GM18868 (cell line): ENCODE measurements around the gene RIOK2.
"Not testable (repeated sequence)": the region's sequence is repeated elsewhere in the genome, so short reads cannot be mapped to it uniquely, and the experiment has no call there.

Experiments used
- ATAC-seq: cut with Tn5 transposase; IDR thresholded peaks from one replicate; pipeline ENCODE4 v1.9.1; 2021; ENCODE audit warnings: mild to moderate bottlenecking, moderate library complexity; ENCODE audit not compliant: unreplicated experiment

RIOK2 gene

DNA sequence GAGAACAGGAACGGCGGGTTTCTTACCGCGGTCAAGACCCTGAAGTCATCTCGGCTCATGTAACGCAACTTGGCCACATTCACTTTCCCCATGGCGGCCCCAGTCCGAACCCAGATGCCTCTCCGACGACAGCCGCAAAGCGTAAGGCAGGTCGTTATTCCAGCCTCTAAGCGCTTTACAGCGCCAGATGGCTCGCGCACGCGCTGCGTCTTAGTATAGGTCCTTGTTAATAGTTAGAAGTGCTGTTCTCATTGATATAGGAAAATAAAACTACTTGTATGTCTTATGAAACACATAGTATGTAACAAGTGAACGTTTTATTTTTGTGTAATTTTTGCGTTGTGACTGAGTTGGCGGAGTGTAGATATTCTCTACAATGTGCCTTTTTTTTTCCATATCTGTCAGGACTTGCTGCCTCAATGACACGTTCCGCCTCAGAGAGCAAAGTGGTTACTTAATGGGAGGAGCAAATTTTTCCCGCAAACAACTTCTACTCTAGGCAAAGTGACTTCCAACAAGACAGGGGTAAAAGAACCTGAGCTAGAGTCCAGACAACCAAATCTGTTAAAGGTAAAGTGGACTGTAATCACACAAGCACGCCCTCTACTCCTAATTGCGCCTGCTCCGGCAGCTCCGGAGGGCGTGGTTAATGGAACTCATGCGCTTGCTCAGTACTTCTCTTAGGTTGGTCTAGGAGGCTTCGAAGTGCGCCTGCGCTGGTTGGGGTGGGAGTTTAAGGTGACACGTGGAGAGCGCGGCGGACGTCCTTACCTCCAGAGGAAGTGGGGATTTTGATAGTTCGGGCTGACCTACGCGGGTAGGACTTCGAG, at the start of gene RIOK2:
TSS of gene RIOK2 (minus strand) at position 148 of the 830 bp plus-strand sequence. CDS start at position 92, 56 bp downstream.
- ATAC-seq = peak; percentile 92

DNA sequence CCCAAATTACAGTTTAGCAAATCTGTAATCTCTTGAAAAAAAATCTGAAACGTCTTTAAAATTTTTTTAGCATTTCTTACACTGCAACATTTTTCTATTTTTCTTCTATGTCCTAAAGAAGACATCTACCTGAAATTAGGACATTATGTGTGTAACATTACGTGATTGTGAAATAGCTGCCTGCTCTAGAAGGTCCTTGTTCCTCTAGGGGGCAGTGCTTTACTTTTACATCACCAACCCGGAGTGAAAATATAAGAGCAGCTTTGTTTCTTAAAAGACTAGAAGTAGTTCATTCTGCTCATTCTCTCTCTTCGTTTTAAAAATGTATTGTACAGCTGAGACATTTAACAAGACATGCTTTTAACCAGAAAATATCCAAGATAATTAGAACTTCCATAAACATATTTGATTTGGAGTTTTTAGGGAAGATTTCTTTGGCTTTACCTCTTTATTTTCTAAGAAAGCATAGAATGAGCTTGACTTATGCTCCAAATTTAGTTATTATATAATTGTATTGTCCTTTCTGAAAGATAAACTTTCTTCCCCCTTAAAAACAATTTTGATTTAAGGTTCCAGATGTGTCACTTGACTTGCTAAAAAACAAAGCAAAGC, 48.1 kb upstream of the RIOK2 start:
- ATAC-seq = peak; percentile 97

DNA sequence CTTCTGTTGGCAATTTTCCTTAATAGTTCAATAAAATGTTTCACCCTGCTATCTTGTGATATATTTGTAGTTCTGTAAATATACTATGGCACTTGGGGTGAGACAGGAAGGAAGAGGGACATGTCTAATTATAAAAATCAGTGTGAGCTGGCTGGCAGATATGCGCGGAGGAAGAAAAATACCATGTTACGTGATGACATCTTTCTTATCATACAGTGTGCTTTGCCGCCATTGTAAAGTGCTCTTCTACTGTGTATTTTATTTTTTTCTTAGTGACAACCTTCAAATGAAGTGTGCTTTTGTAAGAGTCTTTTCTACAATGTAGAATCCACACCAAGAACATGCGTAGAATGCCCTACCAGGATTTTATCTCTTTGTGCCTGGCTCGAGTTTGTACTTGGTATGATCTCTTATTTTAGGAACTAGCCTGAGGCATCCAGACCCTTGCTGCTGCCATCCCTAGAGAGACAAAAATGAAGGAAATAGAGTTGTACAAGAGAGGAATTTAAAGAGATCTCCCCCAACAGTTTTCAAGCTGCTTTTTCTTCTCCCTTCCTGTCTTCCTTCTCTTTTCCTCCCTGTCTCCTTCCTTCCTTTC, 46.7 kb upstream of the RIOK2 start:
- no peak for ATAC-seq

DNA sequence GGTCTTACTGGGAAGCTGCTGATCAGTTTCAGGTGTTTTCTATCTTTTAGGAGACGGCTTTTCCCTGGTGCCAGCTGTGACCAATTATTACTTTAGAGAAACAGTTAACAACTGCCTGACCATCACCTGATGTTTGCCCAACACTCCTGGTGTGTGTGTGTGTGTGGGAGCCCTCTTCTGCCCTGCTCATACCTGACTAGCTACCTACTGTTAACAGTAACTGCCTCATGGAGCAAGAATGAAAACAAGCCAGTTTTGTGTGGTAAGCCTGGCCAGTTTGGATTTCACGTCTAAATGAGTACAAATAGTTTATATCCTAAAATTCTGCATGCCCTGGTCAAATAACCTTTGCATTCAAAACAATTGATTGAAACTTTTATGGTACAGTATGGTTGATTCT, 46.1 kb upstream of the RIOK2 start:
- no peak for ATAC-seq

DNA sequence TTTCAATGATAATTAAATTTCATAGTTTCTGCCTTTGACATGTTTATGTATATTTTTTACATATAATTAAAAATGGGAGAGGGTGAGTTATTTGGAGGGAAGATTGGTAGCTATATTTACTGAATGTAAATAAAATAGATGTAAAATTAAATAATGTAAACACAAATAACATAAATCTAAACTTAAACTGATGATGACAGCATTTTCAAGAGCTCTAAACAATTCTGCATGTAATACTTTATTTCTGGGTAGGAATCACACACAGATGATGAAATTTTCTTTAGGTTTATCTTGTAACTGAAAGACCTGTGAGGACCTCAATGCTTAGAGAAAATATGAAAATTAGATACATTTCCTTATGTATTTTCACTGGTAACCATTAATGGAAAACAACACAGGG, 42.2 kb upstream of the RIOK2 start:
- ATAC-seq = no peak

DNA sequence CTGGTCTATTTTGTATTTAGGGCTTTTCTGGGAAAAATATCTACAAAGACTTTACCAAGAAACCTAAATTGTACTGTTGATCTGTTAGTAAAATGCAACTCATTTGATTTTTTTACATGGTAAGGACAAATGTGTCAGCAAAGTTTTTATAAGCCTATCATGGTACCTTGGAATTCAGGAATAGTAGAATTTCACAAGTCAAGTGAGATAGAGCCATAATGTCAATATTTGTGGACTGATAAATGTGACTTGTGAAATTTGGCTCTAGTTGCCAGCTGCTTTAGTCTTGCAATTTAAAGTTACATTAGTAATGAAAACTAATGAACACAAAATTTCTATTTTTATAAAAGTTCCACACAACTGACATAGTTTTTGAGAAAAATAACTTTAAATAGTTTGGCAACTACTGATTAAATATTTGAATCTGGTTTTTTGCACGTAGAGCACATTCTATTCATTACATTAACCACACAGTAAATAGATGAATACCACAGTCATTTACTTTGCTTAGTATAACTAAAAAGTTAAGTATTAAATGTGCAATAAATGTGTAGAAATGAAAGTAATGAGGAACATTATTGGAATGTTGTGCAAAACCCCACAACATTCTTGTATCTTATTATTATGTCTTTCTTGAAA, 41.2 kb upstream of the RIOK2 start:
- ATAC-seq = no peak

DNA sequence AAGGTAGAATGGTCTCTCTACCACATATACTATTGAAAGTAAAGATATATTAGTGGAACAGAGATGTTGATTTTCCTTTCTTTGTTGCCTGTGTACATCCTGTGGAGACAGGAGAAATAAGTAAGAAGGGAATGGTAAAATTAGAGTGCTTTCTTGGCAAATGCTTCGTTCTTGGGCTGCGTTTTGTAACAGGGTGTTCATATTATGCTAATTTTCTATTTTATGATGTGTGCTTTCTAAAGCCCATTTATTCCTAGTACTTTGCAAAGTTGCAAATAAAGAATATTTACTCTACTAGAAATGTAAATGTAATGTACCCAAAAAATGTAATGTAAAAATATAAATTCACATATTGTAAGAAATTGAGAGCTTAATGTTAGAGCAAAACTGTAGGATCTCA, 40.5 kb upstream of the RIOK2 start:
- ATAC-seq = no peak

DNA sequence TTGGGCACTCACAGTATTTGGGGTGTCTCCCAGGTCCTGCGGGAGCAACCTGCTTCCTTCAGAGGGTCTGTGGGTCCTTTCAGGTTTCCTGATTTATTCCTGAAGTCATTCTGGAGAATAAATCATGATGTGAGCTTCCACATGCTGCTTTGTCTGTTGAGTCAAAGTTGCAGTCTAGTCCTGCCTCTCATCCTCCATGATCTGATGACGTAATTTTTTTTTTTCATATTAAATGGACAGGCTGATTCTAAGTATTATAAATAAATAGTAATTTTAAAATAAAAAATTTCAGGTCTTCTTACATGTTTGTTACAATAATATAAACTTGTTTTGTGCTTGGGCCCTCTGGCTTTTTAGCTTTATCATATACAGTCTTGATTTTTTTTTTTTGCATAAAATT, 26.3 kb upstream of the RIOK2 start:
- ATAC-seq = no peak

DNA sequence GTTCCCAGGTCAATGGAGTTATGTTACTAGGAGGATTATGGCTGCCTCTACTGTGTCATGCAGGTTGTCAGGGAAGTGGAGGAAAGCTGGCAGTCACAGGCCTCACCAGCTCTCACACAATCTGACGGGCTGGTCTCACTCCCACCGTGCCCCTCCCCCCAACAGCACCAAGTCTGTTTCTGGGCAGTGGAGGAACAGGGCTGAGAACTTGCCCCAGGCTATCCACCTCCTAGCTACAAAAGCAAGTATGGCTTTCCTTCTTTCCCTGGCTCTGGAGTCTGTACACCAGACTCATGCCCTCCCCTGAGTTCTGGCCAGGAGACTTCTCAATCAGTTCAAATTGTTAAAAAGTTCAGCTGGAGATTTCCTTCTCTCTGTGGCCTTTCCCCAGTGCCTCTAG, 25.7 kb upstream of the RIOK2 start:
- no peak for ATAC-seq

DNA sequence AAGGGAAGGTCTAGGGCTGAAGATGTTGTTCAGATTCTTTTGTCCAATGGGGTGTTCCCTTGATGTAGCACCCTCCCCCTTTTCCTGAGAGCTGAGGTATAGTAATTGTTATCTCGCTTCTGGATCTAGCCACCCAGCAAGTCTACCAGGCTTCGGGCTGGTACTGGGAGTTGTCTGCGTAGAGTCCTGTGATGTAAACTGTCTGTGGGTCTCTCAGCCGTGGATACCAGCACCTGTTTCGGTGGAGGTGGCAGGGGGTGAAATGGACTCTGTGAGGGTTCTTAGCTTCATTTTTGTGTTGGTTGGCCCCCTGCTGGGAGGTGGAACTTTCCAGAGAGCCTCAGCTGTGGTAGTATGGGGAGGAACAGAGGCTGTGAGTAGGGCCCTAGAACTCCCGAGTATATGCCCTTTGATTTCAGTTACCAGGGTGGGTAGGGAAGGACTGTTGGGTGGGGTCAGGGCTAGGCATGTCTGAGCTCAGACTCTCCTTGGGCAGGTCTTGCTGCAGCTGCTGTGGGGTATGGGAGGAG, 25.2 kb upstream of the RIOK2 start:
- no peak for ATAC-seq

DNA sequence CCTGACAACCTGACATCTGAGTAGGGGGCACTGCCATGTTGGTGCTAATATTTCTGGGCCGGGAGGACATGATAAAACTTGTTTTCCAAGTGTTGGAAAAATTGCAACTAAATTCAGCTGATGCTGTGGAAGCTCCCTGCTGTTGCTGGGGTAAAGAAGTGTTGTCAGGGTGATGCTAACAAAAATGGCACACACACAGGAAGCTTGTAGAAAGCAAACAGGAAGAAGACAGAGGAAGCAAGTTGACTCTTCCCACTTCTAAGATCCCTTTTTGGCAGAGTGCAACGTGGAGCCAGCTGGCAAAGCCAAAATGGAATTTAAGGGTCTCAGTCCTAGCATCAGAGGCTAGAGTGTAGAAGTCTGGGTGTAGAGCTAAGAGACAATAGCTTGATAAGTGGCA, 11.3 kb upstream of the RIOK2 start:
- ATAC-seq = no peak

DNA sequence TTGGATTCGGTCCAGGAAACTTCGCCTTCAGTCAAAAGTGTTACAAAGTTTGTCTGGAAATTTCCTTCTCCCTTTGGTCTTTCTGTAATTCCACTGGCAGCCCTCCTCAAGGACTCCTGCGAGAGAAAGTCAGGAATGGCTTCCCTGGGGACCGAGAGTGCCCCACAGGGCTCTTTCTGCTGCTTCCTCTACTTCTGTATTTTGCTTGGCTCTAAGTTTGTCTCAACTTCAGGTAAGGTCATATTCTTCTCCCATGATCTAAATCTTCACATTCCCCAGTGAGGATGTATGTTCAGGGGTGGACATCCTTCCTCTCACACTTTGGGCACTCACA, 10.3 kb upstream of the RIOK2 start:
- no peak for ATAC-seq

DNA sequence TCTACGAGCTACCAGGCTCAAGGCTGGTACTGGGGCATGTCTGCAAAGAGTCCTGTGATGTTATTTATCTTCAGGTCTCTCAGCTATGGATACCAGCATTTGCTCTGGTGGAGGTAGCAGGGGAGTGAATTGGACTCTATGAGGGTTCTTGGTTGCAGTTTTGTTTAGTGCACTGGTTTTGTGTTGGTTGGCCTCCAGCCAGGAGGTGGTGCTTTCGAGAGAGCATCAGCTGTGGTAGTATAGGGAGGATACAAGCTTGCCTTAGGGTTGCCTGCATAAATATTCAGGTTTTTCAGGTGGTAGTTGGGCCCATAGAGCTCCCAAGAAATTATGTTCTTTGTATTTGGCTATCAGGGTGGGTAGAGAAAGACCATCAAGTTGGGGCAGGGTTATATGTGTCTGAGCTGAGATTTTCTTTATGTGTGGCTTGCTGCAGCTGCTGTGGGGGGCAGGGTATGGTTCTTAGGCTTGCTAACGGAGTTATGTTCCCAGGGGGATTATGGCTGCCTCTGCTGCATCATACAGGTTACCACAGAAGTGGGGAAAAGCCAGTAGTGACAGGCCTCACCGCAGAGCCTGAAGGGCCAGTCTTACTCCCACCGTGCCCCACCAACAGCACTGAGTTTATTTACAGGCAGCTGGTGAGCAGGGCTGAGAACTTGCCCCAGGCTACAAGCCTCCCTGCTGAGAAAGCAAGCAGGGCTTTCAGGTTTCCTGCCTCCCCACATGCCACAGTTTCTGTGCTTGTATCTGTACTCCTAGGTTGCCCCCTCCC, 9.7 kb upstream of the RIOK2 start:
- ATAC-seq = peak; percentile 83

DNA sequence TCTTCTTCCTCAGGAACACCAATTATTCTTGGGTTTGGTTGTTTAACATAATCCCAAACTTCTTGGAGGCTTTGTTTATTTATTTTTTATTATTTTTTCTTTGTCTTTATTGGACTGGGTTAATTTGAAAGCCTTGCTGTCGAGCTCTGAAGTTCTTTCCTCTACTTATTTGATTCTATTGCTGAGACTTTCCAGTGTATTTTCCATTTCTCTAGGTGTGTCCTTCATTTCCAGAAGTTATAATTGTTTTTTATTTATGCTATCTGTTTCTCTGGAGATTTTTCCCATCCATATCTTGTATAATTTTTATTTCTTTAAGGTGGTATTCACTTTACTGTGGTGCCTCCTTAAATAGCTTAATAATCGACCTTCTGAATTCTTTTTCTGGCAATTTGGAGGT, 8.8 kb upstream of the RIOK2 start:
- no peak for ATAC-seq

DNA sequence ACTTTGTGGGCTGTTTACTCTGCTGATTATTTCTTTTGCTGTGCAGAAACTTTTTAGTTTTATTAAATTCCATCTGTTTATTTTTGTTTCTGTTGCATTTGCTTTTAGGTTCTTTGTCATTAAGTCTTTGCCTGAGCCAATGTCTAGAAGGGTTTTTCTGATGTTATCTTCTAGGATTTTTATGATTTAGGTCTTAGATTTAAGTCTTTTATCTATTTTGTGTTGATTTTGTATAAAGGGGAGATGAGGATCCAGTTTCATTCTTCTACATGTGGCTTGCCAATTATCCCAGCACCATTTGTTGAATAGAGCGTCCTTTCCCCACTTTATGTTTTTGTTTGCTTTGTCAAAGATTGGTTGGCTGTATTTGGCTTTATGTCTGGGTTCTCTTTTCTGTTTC, 6.5 kb upstream of the RIOK2 start:
- not testable (repeated sequence) for ATAC-seq

DNA sequence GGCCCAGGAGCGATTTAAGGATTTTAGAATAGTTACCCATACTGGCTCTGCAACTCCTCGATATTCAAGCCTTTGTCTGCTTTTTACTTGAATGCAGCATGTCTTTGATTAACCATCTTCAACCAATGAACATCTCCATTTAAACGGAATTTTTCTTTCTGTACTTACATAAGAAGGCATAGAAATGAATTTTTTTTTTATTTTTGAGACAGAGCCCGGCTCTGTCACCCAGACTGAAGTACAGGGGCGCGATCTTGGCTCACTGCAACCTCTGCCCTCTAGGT, 825 bp upstream of the RIOK2 start:
- ATAC-seq = no peak

DNA sequence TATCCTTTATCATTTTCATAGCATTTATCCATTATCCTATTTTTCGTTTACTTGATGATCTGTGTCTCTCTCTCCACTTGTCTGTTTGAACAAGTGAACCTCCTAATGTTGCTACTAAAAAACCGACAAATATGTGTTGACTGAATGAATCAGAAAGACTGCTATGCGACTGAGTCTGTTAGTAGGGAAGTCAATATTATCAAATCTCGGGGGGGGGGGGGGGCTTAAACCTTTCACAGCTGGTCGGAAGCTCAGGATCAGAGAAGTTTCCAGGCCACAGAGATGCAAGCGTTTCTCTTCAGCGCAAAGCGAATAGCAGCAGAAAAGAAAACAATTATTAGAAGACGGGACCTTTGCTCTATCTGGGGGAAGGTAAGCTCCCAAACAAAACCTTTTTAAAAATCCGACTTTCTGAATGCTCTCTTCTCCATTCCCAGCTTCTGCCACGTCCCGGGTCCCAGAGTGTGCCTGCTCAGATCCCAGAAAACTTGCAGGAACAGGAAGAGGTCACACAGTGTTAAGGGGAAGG, 412 bp downstream of the RIOK2 start:
- no peak for ATAC-seq

DNA sequence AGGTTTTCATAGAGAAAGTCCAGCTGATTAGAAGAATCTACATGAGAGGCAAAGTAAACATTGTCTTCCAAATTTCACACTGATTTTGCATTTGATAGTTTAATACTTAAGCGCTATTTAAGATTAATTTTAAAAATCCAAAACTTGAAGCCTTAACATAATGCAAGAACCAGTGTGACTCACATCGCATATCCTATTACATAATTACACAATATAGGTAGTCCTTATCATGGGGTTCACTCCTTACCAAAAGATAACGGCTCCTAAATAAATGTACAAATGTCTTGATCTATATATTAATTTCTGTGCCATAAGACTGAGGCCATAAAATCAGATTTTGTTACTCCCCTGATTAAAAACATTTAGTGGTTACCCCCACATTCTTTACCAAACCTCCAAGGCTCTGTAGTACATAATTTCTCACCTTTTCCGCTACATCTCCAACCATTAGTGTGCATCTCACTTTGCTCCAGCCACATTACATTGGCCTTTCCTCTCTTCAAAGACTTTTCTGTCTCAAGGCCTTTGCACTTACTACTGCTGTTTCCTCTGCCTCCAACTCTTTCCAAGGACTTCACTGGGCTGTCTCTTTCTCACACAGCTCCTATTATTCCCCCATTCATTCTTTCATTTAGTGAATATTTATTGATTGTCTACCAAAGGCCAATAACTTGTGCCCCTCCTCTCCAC, 1.0 kb downstream of the RIOK2 start:
- ATAC-seq = no peak

DNA sequence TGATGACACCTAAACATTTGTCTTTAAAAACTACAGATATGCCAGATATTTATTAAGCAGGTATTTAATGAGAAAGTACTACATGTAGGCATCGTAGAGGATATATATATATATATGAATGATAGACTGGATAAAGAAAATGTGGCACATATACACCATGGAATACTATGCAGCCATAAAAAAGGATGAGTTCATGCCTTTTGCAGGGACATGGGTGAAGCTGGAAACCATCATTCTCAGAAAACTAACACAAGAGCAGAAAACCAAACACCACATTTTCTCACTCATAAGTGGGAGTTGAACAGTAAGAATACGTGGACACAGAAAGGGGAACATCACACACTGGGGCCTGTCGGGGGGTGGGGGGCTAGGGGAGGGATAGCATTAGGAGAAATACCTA, 3.6 kb downstream of the RIOK2 start:
- not testable (repeated sequence) for ATAC-seq

DNA sequence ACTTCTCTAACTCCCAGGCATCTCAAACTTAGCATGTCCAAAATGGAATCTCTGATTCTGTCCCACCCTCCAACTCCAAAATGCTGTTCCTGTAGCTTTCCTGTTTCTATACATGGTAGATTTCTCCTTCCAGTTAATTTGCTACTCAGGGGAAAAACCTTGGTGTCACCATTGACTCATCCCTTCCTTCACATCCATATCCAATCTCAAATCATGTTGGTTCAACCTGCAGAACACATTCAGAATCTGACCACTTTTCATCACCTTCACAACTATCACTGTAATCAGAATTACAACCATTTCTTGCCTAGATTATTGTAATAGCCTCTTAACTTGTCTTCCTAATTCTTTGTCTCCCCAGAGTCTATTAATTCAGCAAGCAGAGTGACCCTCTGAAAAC, 10.8 kb downstream of the RIOK2 start:
- no peak for ATAC-seq
